HG03039 (cell line): ENCODE measurements around the gene GPR137C.
"Not testable (repeated sequence)": the region's sequence is repeated elsewhere in the genome, so short reads cannot be mapped to it uniquely, and the experiment has no call there.

Experiments
- ATAC-seq: cut with Tn5 transposase; IDR thresholded peaks from one replicate; pipeline ENCODE4 v1.9.1; 2021; ENCODE audit warnings: mild to moderate bottlenecking, moderate library complexity; ENCODE audit not compliant: unreplicated experiment

GPR137C gene

GRCh38 chr14:52558688-52559087, 6.1 kb downstream of the GPR137C start:
- ATAC-seq = no peak

GRCh38 chr14:52563120-52563519, 10.5 kb downstream of the GPR137C start:
- ATAC-seq = no peak

GRCh38 chr14:52568454-52568853, 15.8 kb downstream of the GPR137C start:
- not testable (repeated sequence) for ATAC-seq

DNA sequence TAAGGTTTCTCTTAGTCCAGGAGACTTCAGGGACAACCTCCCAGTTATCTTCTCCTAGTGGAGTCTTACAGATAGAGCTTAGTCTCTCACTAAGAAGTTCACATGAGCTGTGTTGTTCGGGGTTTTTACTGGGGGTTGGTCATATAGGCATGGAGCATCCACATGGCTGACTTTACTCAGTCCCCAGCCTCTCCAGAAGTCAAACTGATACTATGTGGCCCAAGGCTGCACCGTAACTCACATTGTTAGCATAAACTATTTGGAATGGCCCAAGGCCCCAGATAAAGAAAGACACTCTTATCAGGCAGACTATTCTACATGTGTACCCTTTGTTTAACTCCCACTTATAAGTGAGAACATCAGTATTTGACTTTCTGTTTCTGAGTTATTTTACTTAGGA, 23.2 kb downstream of the GPR137C start:
- no peak for ATAC-seq

DNA sequence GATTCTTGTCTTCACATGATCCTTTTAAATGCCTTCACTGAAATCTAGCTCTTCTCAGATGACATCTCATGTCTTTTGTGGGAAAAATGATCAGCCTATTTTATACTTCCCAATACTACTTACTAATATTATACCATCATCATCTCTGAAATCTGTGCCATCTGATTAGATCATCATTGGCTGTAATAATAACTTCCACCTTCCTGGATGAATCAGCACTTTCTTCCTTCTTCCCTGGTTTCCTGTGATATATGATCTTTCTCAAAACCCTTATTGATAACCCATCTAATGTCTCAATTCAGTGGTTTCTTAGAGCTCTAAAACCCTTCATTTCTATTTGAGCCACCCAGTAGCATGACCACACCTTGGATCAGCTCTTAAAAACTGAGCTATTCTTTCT, 30.9 kb downstream of the GPR137C start:
- no peak for ATAC-seq

GRCh38 chr14:52589646-52590045, 37.0 kb downstream of the GPR137C start:
- no peak for ATAC-seq

DNA sequence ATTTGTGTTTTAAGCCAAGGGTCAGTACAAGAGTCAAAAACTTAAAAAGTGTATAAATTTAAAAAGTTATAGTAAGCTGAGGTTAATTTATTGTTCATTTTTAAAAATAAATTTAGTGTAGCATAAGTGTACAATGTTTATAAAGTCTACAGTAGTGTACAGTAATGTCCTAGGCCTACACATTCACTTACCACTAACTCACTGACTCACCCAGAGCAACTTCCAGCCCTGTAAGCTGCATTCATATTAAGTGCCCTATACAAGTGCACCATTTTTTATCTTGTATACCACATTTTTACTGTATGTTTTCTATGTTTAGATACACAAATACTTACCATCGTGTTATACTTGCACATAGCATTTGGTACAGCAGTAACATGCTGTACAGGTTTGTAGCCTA, 37.7 kb downstream of the GPR137C start:
- no peak for ATAC-seq

DNA sequence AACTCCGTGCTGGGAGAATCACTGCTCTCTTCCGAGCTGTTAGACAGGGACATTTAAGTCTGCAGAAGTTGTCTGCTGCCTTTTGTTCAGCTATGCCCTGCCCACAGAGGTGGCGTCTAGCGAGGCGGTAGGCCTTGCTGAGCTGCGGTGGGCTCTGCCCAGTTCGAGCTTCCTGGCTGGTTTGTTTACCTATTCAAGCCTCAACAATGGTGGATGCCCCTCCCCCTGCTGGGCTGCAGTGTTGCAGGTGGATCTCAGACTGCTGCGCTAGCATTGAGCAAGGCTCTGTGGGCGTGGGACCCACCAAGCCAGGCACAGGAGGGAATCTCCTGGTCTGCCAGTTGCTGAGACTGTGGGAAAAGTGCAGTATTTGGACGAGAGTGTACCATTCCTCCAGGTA, 43.7 kb downstream of the GPR137C start:
- no peak for ATAC-seq

DNA sequence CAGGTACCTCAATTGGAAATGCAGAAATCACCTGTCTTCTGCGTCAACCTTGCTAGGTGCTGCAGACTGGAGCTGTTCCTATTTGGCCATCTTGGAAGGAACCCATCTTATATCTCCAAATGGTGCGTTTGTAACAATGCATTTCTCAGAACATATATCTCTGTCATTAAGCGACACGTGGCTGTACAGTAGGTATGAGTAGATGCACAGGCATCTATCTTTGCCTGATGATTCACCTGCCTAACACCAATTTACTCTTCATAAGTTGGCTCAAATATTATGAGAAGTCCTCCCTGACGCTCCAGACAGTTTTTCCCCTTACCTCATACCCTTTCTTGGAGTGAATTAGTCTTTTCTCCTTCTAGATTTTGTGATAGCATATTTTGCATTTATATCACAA, 44.2 kb downstream of the GPR137C start:
- no peak for ATAC-seq

DNA sequence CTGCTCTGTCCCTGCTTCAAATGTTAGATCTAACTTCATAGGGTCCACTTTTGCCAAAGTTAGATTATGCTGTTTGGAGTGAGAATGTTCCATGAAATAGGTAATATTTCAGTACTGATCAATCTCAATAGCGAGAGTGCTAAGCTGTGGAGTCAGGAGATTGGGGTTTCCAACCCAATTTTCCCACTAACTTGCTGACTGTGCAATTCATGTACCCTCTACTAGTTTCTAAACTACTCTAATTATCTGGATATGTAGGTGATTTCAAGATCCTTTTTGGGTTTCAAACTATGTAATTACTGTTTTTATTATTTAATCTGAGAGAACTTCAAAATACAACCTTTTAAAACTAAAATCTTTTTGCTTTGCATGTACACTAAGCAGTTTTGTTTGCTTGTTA, 45.9 kb downstream of the GPR137C start:
- no peak for ATAC-seq

GRCh38 chr14:52599974-52600373, 47.3 kb downstream of the GPR137C start:
- no peak for ATAC-seq

GRCh38 chr14:52602131-52602530, 49.5 kb downstream of the GPR137C start:
- no peak for ATAC-seq

- ATAC-seq = no peak
Measured at GRCh38 chr14:52607061-52607460, 54.4 kb downstream of the GPR137C start.

- ATAC-seq = no peak
Measured at GRCh38 chr14:52609445-52610044, 56.9 kb downstream of the GPR137C start.

GRCh38 chr14:52610187-52610586, 57.6 kb downstream of the GPR137C start:
- ATAC-seq = no peak

- no peak for ATAC-seq
Measured at GRCh38 chr14:52618602-52619001, 66.0 kb downstream of the GPR137C start.

- ATAC-seq = no peak
Measured at GRCh38 chr14:52619687-52620086, 67.1 kb downstream of the GPR137C start.

- no peak for ATAC-seq
Measured at GRCh38 chr14:52640137-52640536, 87.5 kb downstream of the GPR137C start.

- ATAC-seq = no peak
Measured at GRCh38 chr14:52641745-52642144, 89.1 kb downstream of the GPR137C start.

DNA sequence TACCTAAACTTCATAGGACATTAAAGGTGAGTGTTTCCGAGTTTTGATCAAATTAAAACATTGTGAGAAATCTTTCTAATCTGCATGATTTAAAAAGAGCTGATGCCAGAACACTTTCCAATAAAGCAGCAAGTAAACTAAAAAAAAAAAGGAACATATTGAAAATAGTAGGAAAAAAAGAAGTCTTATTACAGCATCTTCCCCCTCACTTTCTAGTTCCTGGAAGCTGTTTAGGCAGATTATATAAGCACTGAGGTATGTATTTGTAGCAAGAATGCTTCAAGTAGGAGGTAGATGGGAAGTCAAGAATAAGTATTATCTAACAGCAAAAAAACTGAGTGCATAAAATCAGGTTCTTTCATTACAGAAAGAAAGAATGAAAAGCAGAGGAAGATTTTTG, 96.9 kb downstream of the GPR137C start:
- ATAC-seq = no peak

DNA sequence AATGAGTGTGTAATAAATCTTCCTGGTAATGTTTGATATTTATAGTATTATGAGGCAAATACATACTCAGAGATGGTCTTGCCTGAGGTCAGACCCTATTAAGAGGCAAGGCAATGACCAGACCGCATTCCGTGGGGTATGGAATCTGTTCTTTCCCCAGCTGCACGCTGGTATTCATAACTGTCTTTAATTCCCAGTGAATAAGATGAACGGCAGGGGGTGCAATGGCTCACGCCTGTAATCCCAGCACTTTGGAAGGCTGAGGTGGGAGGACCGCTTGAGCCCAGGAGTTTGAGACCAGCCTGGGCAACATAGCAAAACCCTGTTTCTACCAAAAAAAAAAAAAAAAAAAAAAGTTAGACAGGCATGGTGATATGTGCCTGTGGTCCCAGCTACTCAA, 98.1 kb downstream of the GPR137C start:
- ATAC-seq = no peak

- ATAC-seq = no peak
Measured at GRCh38 chr14:52656905-52657304, 104.3 kb downstream of the GPR137C start.

DNA sequence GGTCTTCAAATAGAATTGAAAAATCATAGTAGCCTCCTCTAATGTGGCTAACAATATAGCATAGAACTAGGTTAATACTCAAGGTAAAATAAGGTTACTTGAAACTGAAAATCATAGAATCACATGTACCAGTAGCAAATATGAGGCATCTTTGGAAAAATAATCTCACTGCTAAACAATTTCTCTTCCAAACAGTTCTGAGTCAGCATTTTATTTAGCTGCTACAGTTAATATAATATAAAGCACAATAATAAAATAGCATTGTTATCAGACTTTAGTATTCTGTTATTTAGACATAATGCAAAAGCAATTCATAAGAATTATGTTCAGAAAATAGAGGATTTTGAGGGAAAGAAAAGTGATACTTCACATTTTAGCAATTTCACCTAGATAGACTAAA, 107.7 kb downstream of the GPR137C start:
- no peak for ATAC-seq
